IMR-90 (cell line): ENCODE results near the gene TNRC6B. TPM values are rescaled to one million over a fixed set of nuclear protein-coding genes. Genes with fewer than 3 reads are reported as not detected.
A peak's percentile ranks its signal among the peaks of the same experiment; 100 is the strongest.

ENCODE experiments used
- ATAC-seq: fragments of 200-7000 bp; cut with Tn5 transposase; 2 replicates; pipeline ENCODE4 v1.9.1; 2020; ENCODE audit warnings: low read depth, mild to moderate bottlenecking, moderate library complexity
- BruUV-seq: library from RNA; stranded (reverse); fragments of 400-500 nt; replicated peaks from 2 replicates; lab custom pipeline; 2021; lab: Mats Ljungman, UMichigan
- CTCF ChIA-PET: fragments of 300-600 bp; formaldehyde crosslinking; extraction: SDS; loops from one replicate; lab custom pipeline; 2021; ENCODE audit warnings: antibody characterized with exemption; lab: Yijun Ruan, JAX
- POLR2A ChIA-PET: fragments of 300-600 bp; sonication (Branson Sonifier 250); formaldehyde crosslinking; loops from one replicate; lab custom pipeline; 2022; ENCODE audit warnings: antibody characterized with exemption; ENCODE audit not compliant: unreplicated experiment; lab: Charles Lee
- DNase-seq: peaks from one replicate; pipeline ENCODE4 v3.0.0; 2013
- H2AFZ ChIP-seq: replicated peaks from 2 replicates; pipeline ENCODE3; 2013; ENCODE audit warnings: low read length, mild to moderate bottlenecking; ENCODE audit not compliant: poor library complexity
- H2AK5ac ChIP-seq: 2 replicates; pipeline ENCODE4 v1.6.1; 2013; ENCODE audit warnings: low read depth, low read length, inconsistent platforms
- H2AK9ac ChIP-seq: replicated peaks from 2 replicates; pipeline ENCODE3; 2013; ENCODE audit warnings: mild to moderate bottlenecking, low read depth, low read length, moderate library complexity; ENCODE audit not compliant: poor library complexity
- H2BK120ac ChIP-seq: 2 replicates; pipeline ENCODE4 v1.6.1; 2013; ENCODE audit warnings: low read depth, low read length, inconsistent platforms
- H2BK15ac ChIP-seq: 3 replicates; pipeline ENCODE4 v1.6.1; 2013; ENCODE audit warnings: low read depth, low read length, inconsistent platforms
- H2BK20ac ChIP-seq: 2 replicates; pipeline ENCODE4 v1.6.1; 2013; ENCODE audit warnings: low read depth, mild to moderate bottlenecking, inconsistent platforms, low read length, moderate library complexity
- H2BK5ac ChIP-seq: 2 replicates; pipeline ENCODE4 v1.6.1; 2013; ENCODE audit warnings: mild to moderate bottlenecking, low read depth, low read length, inconsistent platforms; ENCODE audit not compliant: poor library complexity, severe bottlenecking
- H3K14ac ChIP-seq: replicated peaks from 2 replicates; pipeline ENCODE4 v1.6.1; 2013; ENCODE audit warnings: low read depth, low read length, inconsistent platforms
- H3K18ac ChIP-seq: 2 replicates; pipeline ENCODE4 v1.6.1; 2013; ENCODE audit warnings: low read depth, low read length, control low read depth
- H3K23ac ChIP-seq: 2 replicates; pipeline ENCODE4 v1.6.1; 2013; ENCODE audit warnings: low read depth, low read length, inconsistent platforms
- H3K27ac ChIP-seq: 2 replicates; pipeline ENCODE4 v1.5.1; 2013; ENCODE audit warnings: mild to moderate bottlenecking, control low read depth, low read length; ENCODE audit not compliant: insufficient read depth
- H3K27me3 ChIP-seq: 2 replicates; pipeline ENCODE4 v1.6.1; 2013; ENCODE audit warnings: low read length; ENCODE audit not compliant: control insufficient read depth, insufficient read depth
- H3K36me3 ChIP-seq: 2 replicates; pipeline ENCODE4 v1.6.1; 2013; ENCODE audit warnings: low read length, mixed read lengths; ENCODE audit not compliant: control insufficient read depth, insufficient read depth
- H3K4ac ChIP-seq: 2 replicates; pipeline ENCODE4 v1.6.1; 2013; ENCODE audit warnings: low read depth, low read length, inconsistent platforms
- H3K4me1 ChIP-seq: 2 replicates; pipeline ENCODE4 v1.6.1; 2013; ENCODE audit warnings: low read length, mixed read lengths; ENCODE audit not compliant: control insufficient read depth, insufficient read depth
- H3K4me2 ChIP-seq: 2 replicates; pipeline ENCODE4 v1.6.1; 2013; ENCODE audit warnings: low read depth, mild to moderate bottlenecking, control low read depth, low read length, moderate library complexity
- H3K4me3 ChIP-seq: 2 replicates; pipeline ENCODE4 v1.5.1; 2013; ENCODE audit warnings: low read depth, mild to moderate bottlenecking, control low read depth, low read length, moderate library complexity; ENCODE audit not compliant: insufficient read depth
- H3K56ac ChIP-seq: 2 replicates; pipeline ENCODE4 v1.6.1; 2013; ENCODE audit warnings: low read length, inconsistent platforms; ENCODE audit not compliant: insufficient read depth; ENCODE audit errors: extremely low read depth
- H3K79me1 ChIP-seq, 2 experiments: 2 replicates each; pipeline ENCODE4 v1.6.1; 2013; ENCODE audit warnings: low read length in 2 of 2, inconsistent platforms in 1 of 2, low read depth in 1 of 2
- H3K9ac ChIP-seq: 2 replicates; pipeline ENCODE4 v1.6.1; 2013; ENCODE audit warnings: low read depth, low read length, control low read depth
- H3K9me1 ChIP-seq: 2 replicates; pipeline ENCODE4 v1.6.1; 2013; ENCODE audit warnings: low read length, inconsistent platforms; ENCODE audit not compliant: insufficient read depth
- H3K9me3 ChIP-seq: 2 replicates; pipeline ENCODE4 v1.6.1; 2013; ENCODE audit warnings: low read length; ENCODE audit not compliant: control insufficient read depth, insufficient read depth
- H4K20me1 ChIP-seq: 2 replicates; pipeline ENCODE4 v1.6.1; 2013; ENCODE audit warnings: low read length, inconsistent platforms; ENCODE audit not compliant: insufficient read depth
- H4K5ac ChIP-seq: 2 replicates; pipeline ENCODE4 v1.6.1; 2013; ENCODE audit warnings: mild to moderate bottlenecking, low read depth, low read length, control low read depth
- H4K8ac ChIP-seq, 2 experiments: 2 replicates each; pipeline ENCODE4 v1.6.1; 2013; ENCODE audit warnings: low read depth in 2 of 2, low read length in 2 of 2, control low read depth in 1 of 2, inconsistent platforms in 1 of 2
- H4K91ac ChIP-seq: 2 replicates; pipeline ENCODE4 v1.6.1; 2013; ENCODE audit warnings: low read depth, low read length, inconsistent platforms; ENCODE audit not compliant: insufficient read depth
- CEBPB ChIP-seq: IDR thresholded peaks from 2 replicates; pipeline ENCODE4 v1.6.1; 2012; ENCODE audit warnings: low read depth, low read length, improper control_type of control experiment
- CTCF ChIP-seq: conservative IDR thresholded peaks from 2 replicates; pipeline ENCODE4 v1.5.1; 2012; ENCODE audit warnings: mild to moderate bottlenecking, low read depth, low read length, improper control_type of control experiment
- ELK1 ChIP-seq: fragments of 150-350 bp; IDR thresholded peaks from 2 replicates; pipeline ENCODE4 v1.6.1; 2016; ENCODE audit warnings: low read depth, mild to moderate bottlenecking, low read length, moderate library complexity, borderline replicate concordance
- FOS ChIP-seq: fragments of 150-350 bp; IDR thresholded peaks from 2 replicates; pipeline ENCODE4 v1.6.1; 2016; ENCODE audit warnings: low read depth, low read length
- MAFK ChIP-seq: IDR thresholded peaks from 2 replicates; pipeline ENCODE4 v1.6.1; 2012; ENCODE audit warnings: low read depth, low read length, improper control_type of control experiment
- MAZ ChIP-seq: IDR thresholded peaks from 2 replicates; pipeline ENCODE4 v1.6.1; 2012; ENCODE audit warnings: low read depth, mild to moderate bottlenecking, low read length, improper control_type of control experiment, moderate library complexity, borderline replicate concordance
- MXI1 ChIP-seq: IDR thresholded peaks from 2 replicates; pipeline ENCODE4 v1.6.1; 2012; ENCODE audit warnings: low read depth, mild to moderate bottlenecking, low read length, moderate library complexity, borderline replicate concordance
- NFE2L2 ChIP-seq: fragments of 150-350 bp; IDR thresholded peaks from 2 replicates; pipeline ENCODE4 v1.6.1; 2016; ENCODE audit warnings: low read depth, mild to moderate bottlenecking, low read length
- POLR2A ChIP-seq: IDR thresholded peaks from 2 replicates; pipeline ENCODE4 v1.6.1; 2012; ENCODE audit warnings: mild to moderate bottlenecking, low read depth, low read length
- RAD21 ChIP-seq: IDR thresholded peaks from 2 replicates; pipeline ENCODE4 v1.6.1; 2012; ENCODE audit warnings: low read length, improper control_type of control experiment
- RCOR1 ChIP-seq: IDR thresholded peaks from 2 replicates; pipeline ENCODE4 v1.6.1; 2012; ENCODE audit warnings: mild to moderate bottlenecking, low read length, improper control_type of control experiment; ENCODE audit not compliant: insufficient replicate concordance
- SMC3 ChIP-seq: fragments of 150-350 bp; IDR thresholded peaks from 2 replicates; pipeline ENCODE4 v1.6.1; 2016; ENCODE audit warnings: low read depth, mild to moderate bottlenecking, antibody characterized with exemption, low read length, moderate library complexity
- USF2 ChIP-seq: fragments of 150-350 bp; IDR thresholded peaks from 2 replicates; pipeline ENCODE4 v1.6.1; 2017; ENCODE audit warnings: mild to moderate bottlenecking, antibody characterized with exemption, low read length, low read depth
- WGBS, 2 experiments: methylation state at CpG; one replicate each; pipeline versions ENCODE4 v1.1.5 to v1.1.7; 2013; ENCODE audit warnings: missing lambda C conversion rate in 2 of 2; ENCODE audit not compliant: insufficient read length in 1 of 2; ENCODE audit errors: extremely low coverage in 2 of 2; 5-methylcytosine and 5-hydroxymethylcytosine counted together
- dilution Hi-C: fragments of 300-500 bp; cut with HindIII; formaldehyde crosslinking; loops from one replicate; pipeline ENCODE4 v1.14.3; 2018; ENCODE audit warnings: low sequenced_read_pairs; ENCODE audit not compliant: unreplicated experiment
- in situ Hi-C: fragments of 300-500 bp; cut with MboI; formaldehyde crosslinking; loops from 3 replicates; pipeline ENCODE4 v1.14.3; 2019; ENCODE audit warnings: low sequenced_read_pairs, inconsistent platforms, mixed read lengths
- intact Hi-C: fragments of 100-400 bp; cut with micrococcal nuclease; formaldehyde crosslinking; loops from 2 replicates; pipeline ENCODE4 v1.10.0; 2022
- polyA plus RNA-seq, 3 experiments: library from polyadenylated mRNA; depleted of rRNA; stranded (reverse); fragments of >200 nt; gene quantifications; 2 replicates each; pipeline ENCODE4 v1.2.3, GENCODE V29; 2012; ENCODE audit warnings: low replicate concordance in 1 of 3
- total RNA-seq: library from RNA; depleted of rRNA; stranded (reverse); fragments of >200 nt; gene quantifications from 2 replicates; pipeline ENCODE4 v1.2.3, GENCODE V29; 2012

Gene TNRC6B
- total and polyA plus RNA-seq, 2 of the 4 experiments (the other 2 are of a cell fraction): 3.9 to 17.0 TPM

- in situ Hi-C loops: loop anchor here (10.0 kb wide), 1 partner anchor 655 kb away; the partner anchor contains the start of gene RPS19BP1
- WGBS, 2 experiments: no CpG with 5 or more reads among the region's 1 CpG
- Histone ChIP-seq H4K91ac (no peak overlapping the region), H3K9ac (no peak overlapping the region), H3K36me3 (no peaks in the 10 kb centered on the region), H2AK9ac (no peak overlapping the region), H3K79me1 (peaks cover 48 to 80% of the 10 kb centered on the region in 2 experiments), H4K8ac (no peak overlapping the region), H2BK15ac (no peak overlapping the region), H2AFZ (no peak overlapping the region), H3K4me3 (no peak overlapping the region), H2BK5ac (no peak overlapping the region), H3K9me3 (no peaks in the 10 kb centered on the region), H3K4me2 (no peak overlapping the region), H2AK5ac (no peak overlapping the region), H3K56ac (no peak overlapping the region), H3K23ac (no peak overlapping the region), H3K27me3 (no peaks in the 10 kb centered on the region), H3K4me1 (peaks cover 6% of the 10 kb centered on the region), H4K5ac (no peak overlapping the region), H3K27ac (no peak overlapping the region), H3K14ac (no peak overlapping the region), H3K9me1 (peaks cover 12% of the 10 kb centered on the region; the same call in 1 of the 2 replicates), H4K20me1 (peaks cover 84% of the 10 kb centered on the region), H3K4ac (no peak overlapping the region), H3K18ac (no peak overlapping the region), H2BK20ac (no peak overlapping the region), H2BK120ac (no peak overlapping the region)
- DNase-seq (peak; percentile 26), ATAC-seq (no peak)
- intact Hi-C loops: no loop called here
- BruUV-seq: no TSS peak
- ChIA-PET POLR2A (no interaction called here), CTCF (no interaction called here)
- dilution Hi-C loops: no loop called here
- TF ChIP-seq CTCF (no peak), FOS (no peak), POLR2A (no peak), USF2 (no peak), CEBPB (no peak), ELK1 (no peak), NFE2L2 (no peak), MXI1 (no peak), MAZ (no peak), SMC3 (no peak), MAFK (no peak), RAD21 (no peak), RCOR1 (no peak)
Measured at GRCh38 chr22:40189997-40190396, 12.3 kb downstream of the TNRC6B start.
